Uterus (tissue), 4 donors: Measurements from ENCODE around the gene KRTAP1-1. TPM values are rescaled to one million over a fixed set of nuclear protein-coding genes. Genes with fewer than 3 reads are reported as not detected.
"Not testable (repeated sequence)": the region's sequence is repeated elsewhere in the genome, so short reads cannot be mapped to it uniquely, and the experiment has no call there.

Experiments
- DNase-seq, 2 donors: peaks; one replicate each; pipeline ENCODE4 v3.0.0-alpha.2; 2019 to 2020
- H3K27ac ChIP-seq, 2 donors: fragments of 200-600 bp; sonication (generic); 1 replicate in 1 of 2; 2 replicates in 1 of 2; pipeline ENCODE4 v1.5.1; 2016 to 2018
- H3K27me3 ChIP-seq, 2 donors: fragments of 200-600 bp; sonication (generic); one replicate each; pipeline ENCODE4 v1.5.1; 2018 to 2019; ENCODE audit warnings: control low read depth in 1 of 2
- H3K36me3 ChIP-seq, 2 donors: fragments of 200-600 bp; sonication (generic); one replicate each; pipeline ENCODE4 v1.5.1; 2019; ENCODE audit warnings: control low read depth in 1 of 2
- H3K4me1 ChIP-seq, 2 donors: fragments of 200-600 bp; sonication (generic); one replicate each; pipeline ENCODE4 v1.5.1; 2018 to 2019; ENCODE audit warnings: control low read depth in 1 of 2
- H3K4me3 ChIP-seq, 2 donors: fragments of 200-600 bp; sonication (generic); 1 replicate in 1 of 2; 2 replicates in 1 of 2; pipeline ENCODE4 v1.5.1; 2018 to 2019; ENCODE audit warnings: mild to moderate bottlenecking in 1 of 2
- H3K9me3 ChIP-seq, 2 donors: fragments of 200-600 bp; sonication (generic); one replicate each; pipeline ENCODE4 v1.5.1; 2019; ENCODE audit warnings: control low read depth in 1 of 2
- POLR2A ChIP-seq, 2 donors: fragments of 450-650 bp; IDR thresholded peaks; one replicate each; pipeline ENCODE4 v1.6.1; 2016; ENCODE audit warnings: antibody characterized with exemption in 2 of 2, mild to moderate bottlenecking in 1 of 2, moderate library complexity in 1 of 2
- intact Hi-C: fragments of 100-400 bp; cut with DNase I; formaldehyde crosslinking; loops from one replicate; pipeline ENCODE4 v1.15.1; 2023; ENCODE audit warnings: low total_unique reads
- total RNA-seq, 4 donors: library from RNA; depleted of rRNA in 3 of 4; stranded (reverse); fragments of >200 nt in 3 of 4; gene quantifications; one replicate each; pipeline versions ENCODE4 v1.1.0 to v1.2.4, GENCODE V29; 2014 to 2023
- TF ChIP-seq, protein P1 (sequence below), 4 experiments: fragments of 200-600 bp in 2 of 4; fragments of 450-650 bp in 2 of 4; sonication (generic) in 2 of 4; IDR thresholded peaks; one replicate each; pipeline ENCODE4 v1.5.1; 2016 to 2019; ENCODE audit warnings: antibody characterized with exemption in 4 of 4, mild to moderate bottlenecking in 2 of 4, moderate library complexity in 1 of 4
- donor health status: DM: yes; HTN: yes; CAD: no.

Gene KRTAP1-1
- total RNA-seq, 4 donors from 2014 or later: not detected

DNA sequence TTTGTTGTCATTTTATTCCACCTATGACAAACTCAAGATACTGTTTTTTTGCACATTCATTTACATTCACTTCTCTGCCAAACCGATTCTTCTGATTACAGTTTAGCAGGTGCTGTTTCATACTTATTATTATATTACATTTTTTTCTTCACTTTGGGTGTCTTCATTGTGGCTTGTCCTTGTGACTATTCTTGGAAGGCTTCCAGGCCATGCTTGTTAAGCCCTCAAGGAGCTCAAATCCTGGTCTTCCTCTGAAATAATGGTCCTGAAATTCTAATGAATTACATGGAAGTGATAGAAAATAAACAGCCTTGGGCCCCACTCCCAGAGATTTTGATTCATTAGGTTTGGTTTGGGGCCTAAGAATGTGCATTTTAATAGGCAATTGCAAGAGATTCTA is 23.1 kb upstream of the KRTAP1-1 start:
- DNase-seq: no peak
- Histone ChIP-seq H3K27me3 (no peaks in the 10 kb centered on the region), H3K27ac (no peak overlapping the region), H3K4me3 (no peak overlapping the region), H3K4me1 (peaks cover 0 to 8% of the 10 kb centered on the region in 2 donors), H3K36me3 (no peaks in the 10 kb centered on the region), H3K9me3 (no peaks in the 10 kb centered on the region)
- intact Hi-C loops: no loop called here
- TF ChIP-seq, protein P1, sequence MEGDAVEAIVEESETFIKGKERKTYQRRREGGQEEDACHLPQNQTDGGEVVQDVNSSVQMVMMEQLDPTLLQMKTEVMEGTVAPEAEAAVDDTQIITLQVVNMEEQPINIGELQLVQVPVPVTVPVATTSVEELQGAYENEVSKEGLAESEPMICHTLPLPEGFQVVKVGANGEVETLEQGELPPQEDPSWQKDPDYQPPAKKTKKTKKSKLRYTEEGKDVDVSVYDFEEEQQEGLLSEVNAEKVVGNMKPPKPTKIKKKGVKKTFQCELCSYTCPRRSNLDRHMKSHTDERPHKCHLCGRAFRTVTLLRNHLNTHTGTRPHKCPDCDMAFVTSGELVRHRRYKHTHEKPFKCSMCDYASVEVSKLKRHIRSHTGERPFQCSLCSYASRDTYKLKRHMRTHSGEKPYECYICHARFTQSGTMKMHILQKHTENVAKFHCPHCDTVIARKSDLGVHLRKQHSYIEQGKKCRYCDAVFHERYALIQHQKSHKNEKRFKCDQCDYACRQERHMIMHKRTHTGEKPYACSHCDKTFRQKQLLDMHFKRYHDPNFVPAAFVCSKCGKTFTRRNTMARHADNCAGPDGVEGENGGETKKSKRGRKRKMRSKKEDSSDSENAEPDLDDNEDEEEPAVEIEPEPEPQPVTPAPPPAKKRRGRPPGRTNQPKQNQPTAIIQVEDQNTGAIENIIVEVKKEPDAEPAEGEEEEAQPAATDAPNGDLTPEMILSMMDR (IDR thresholded peaks at IDR 0.05): no peak
- TF ChIP-seq POLR2A (IDR thresholded peaks at IDR 0.05): no peak

GRCh38 chr17:41063449-41063848 is 22.2 kb upstream of the KRTAP1-1 start:
- no peak for TF ChIP-seq POLR2A (IDR thresholded peaks at IDR 0.05)
- TF ChIP-seq, protein P1 (IDR thresholded peaks at IDR 0.05): no peak

GRCh38 chr17:41061964-41062363 is 20.7 kb upstream of the KRTAP1-1 start:
- no peak overlapping the region for H3K4me3 ChIP-seq
- DNase-seq: no peak
- H3K27ac ChIP-seq: peak overlapping the region; percentile 58 to 67
- peaks cover 0 to 8% of the 10 kb centered on the region in 2 donors for H3K4me1 ChIP-seq
- no peaks in the 10 kb centered on the region for H3K27me3 ChIP-seq
- TF ChIP-seq, protein P1 (IDR thresholded peaks at IDR 0.05): no peak
- no peak for TF ChIP-seq POLR2A (IDR thresholded peaks at IDR 0.05)
- H3K36me3 ChIP-seq: no peaks in the 10 kb centered on the region
- intact Hi-C loops: no loop called here
- no peaks in the 10 kb centered on the region for H3K9me3 ChIP-seq

More at GRCh38 chr17:41063449-41063848, 22.2 kb upstream of the KRTAP1-1 start:
- Histone ChIP-seq H3K36me3 (no peaks in the 10 kb centered on the region), H3K4me3 (no peak overlapping the region), H3K27me3 (no peaks in the 10 kb centered on the region), H3K9me3 (no peaks in the 10 kb centered on the region), H3K4me1 (peaks cover 0 to 8% of the 10 kb centered on the region in 2 donors), H3K27ac (no peak overlapping the region)
- DNase-seq: no peak
- intact Hi-C loops: no loop called here

GRCh38 chr17:41060052-41060604 is 18.9 kb upstream of the KRTAP1-1 start, which contains the start of gene KRTAP2-3:
KRTAP2-3 (minus strand) TSS chr17:41060114; CDS start chr17:41060050, 64 bp downstream.
- DNase-seq: no peak
- H3K27ac ChIP-seq: peak within 1 kb of the TSS in 1 of 2 donors; percentile 67
- TF ChIP-seq, protein P1 (IDR thresholded peaks at IDR 0.05): no peak
- no peak for TF ChIP-seq POLR2A (IDR thresholded peaks at IDR 0.05)
- intact Hi-C loops: no loop called here
- peaks cover 0 to 8% of the 10 kb centered on the region in 2 donors for H3K4me1 ChIP-seq
- no peaks in the 10 kb centered on the region for H3K9me3 ChIP-seq
- H3K4me3 ChIP-seq: no peak within 1 kb of the TSS
- H3K36me3 ChIP-seq: no peaks in the 10 kb centered on the region
- no peaks in the 10 kb centered on the region for H3K27me3 ChIP-seq

GRCh38 chr17:41059276-41060051 is 18.2 kb upstream of the KRTAP1-1 start:
- H3K27me3 ChIP-seq, H3K36me3 ChIP-seq, intact Hi-C loops, H3K9me3 ChIP-seq, H3K4me3 ChIP-seq, DNase-seq, H3K4me1 ChIP-seq, H3K27ac ChIP-seq: not testable (repeated sequence)
